Ecto neural progenitor cell (in vitro differentiated cells): Measurements from ENCODE around the gene PCSK2.
A peak's percentile ranks its signal among the peaks of the same experiment; 100 is the strongest.

ENCODE experiments used
- DNase-seq: peaks from one replicate; pipeline ENCODE4 v3.0.0-alpha.2; 2018; ENCODE audit warnings: low spot score

Gene PCSK2

DNA sequence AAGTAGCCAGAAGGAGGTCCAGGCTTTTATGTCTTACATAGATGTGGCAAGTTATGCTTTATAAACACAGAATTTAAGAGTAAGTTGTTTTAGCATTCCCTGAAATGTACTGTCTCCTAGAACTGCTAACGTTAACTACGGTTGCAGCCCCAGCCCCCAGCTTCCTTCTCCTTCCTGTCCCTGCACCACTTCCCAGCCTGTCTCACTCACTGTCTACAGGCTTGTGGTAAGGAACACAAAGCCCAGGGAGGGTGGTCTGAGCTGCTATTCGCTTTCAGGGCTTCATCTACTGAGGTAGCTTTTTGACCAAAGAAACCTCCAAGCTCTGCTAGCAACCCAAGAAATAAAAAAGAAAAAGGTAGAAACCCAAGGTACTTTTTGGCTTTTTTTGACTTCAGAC lies 35.9 kb downstream of the PCSK2 start:
- DNase-seq = no peak

DNA sequence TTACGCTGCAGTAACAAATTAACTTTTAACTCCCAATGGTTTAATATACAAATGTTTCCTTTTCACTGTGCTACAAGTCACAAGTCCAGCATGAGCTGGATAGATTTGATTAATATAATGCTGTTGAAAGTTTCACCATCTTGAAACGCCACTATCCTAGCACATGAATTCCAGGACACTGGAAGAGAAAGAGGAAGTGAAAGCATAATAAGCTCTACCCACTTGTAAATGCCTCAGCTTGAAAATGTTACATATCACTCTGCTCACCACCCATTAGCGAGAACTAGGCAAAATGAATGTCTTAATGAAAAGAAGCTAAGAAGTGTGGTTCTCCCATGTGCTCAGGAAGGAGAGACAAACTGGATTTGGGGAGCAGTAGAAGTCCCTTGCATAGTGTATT lies 46.9 kb downstream of the PCSK2 start:
- no peak for DNase-seq

- no peak for DNase-seq
Observed at GRCh38 chr20:17276101-17276500, 49.3 kb downstream of the PCSK2 start.

- peak; percentile 56 for DNase-seq
Observed at GRCh38 chr20:17281478-17281877, 54.6 kb downstream of the PCSK2 start.

DNA sequence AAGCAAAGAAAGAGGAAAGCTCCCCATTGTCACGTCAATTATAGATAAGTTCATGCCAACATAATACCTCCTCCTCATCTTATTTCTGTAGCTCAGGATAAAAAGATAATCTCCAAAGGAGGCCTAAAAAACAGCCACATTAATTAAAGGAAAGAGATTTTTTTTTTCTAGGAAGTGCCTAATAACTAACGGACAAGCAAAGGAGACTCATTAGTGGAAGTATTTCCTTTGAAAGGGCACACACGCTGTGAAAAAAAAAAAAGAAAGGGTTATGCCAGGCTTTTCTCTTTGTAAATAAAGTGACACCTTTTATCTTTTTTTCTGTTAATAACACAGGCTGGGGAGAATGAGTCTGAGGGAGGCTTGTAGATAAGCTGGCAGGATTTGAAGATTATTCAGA lies 55.7 kb downstream of the PCSK2 start:
- no peak for DNase-seq

DNA sequence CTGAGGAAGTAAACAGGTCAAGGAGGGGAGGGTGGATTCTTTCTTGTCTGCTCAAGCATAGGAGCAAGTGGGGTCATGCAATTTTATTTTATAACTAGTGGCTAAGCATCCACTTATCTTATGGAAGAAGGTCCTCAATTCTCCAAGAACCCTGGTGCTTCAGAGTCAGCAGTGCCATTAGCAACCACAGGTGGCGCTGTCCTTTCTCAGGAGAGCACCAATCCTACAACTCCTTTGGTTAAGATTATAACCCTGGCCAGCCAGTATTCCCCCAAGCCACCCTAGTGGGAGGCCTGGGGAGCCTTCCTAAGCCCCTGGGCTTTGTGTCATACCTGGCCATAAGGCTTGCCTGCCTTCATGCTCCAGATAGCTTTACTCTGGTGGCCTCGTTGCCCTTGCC lies 60.7 kb downstream of the PCSK2 start:
- DNase-seq = no peak

GRCh38 chr20:17287998-17288397 lies 61.2 kb downstream of the PCSK2 start:
- DNase-seq = no peak

GRCh38 chr20:17295151-17295726 lies 68.4 kb downstream of the PCSK2 start:
- DNase-seq = no peak

- DNase-seq = no peak
Observed at GRCh38 chr20:17295991-17296390, 69.2 kb downstream of the PCSK2 start.

DNA sequence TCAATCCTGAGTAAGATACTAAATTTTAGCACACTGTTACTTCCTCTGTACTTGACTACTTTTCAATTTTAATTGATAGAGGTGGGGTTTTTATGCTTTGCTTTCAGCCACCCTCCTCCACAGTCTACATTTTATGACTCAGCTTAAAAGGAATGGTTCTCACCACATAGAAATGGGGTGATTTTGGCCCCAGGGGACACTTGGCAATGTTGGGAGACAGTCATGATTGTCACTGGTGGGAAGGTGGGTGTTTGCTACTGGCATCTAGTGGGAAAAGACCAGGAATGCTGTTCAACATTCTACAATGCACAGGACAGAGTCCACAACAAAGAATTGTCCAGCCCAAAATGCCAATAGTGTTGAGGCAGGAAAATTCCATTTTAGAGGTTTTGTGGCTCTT lies 71.3 kb downstream of the PCSK2 start:
- DNase-seq = no peak

- DNase-seq = no peak
Observed at GRCh38 chr20:17298751-17299150, 71.9 kb downstream of the PCSK2 start.

DNA sequence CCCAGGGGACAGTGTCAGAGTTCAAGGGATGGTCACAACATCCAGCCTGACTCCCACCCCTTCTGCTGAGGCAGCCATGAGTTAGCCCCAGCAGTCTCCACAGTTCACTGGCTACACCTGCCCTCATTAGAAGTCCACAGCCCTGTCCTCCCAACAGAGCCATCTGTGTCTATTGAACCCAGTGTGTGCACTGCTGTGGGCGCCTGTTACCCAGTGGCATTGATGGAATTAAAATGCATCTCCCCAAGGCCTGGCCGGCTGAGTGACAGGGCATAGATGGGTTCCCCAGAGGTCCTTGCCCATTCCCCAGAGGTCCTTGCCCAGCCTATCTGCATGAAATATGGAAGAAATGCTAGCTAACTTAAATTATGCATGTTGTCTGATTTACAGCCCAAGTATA lies 73.3 kb downstream of the PCSK2 start:
- DNase-seq = no peak

GRCh38 chr20:17304774-17305173 lies 77.9 kb downstream of the PCSK2 start:
- no peak for DNase-seq

DNA sequence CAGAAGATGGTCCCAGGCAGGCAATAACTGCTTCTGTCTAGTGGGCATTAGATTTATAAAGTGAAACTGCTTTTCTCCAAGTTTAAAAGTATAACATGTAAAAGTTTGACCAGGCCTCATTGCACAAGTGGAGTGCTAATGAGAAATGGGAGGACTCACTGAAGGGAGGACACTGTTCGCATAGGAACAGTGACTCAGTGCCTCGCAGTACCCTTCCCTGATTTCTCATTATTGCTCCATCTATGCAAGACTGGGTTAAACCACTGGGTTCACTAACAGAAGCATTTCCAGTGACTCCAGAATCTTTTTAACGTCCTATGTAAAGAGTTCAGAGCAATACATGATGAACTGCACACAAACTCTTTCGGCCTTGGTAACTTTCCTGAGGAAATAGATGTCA lies 79.6 kb downstream of the PCSK2 start:
- no peak for DNase-seq

DNA sequence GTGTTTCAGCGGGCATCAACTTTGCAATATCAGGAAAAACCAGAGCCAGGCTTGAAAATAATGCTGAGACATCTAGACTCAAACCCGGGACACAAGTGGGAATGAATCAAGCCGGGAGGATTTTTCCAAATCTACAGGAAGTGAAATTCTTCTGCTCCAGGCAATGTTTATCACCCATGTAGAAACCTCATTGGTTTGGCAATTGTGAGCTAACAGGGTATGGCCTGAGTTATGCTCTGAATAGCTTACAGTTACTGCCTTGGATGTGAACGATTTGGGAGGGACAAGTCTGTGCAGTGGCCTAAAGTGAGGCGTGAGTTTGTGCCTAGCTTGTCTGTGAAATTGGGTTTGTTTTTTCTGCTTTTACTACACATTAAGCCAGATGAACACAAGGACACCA lies 87.4 kb downstream of the PCSK2 start:
- no peak for DNase-seq

DNA sequence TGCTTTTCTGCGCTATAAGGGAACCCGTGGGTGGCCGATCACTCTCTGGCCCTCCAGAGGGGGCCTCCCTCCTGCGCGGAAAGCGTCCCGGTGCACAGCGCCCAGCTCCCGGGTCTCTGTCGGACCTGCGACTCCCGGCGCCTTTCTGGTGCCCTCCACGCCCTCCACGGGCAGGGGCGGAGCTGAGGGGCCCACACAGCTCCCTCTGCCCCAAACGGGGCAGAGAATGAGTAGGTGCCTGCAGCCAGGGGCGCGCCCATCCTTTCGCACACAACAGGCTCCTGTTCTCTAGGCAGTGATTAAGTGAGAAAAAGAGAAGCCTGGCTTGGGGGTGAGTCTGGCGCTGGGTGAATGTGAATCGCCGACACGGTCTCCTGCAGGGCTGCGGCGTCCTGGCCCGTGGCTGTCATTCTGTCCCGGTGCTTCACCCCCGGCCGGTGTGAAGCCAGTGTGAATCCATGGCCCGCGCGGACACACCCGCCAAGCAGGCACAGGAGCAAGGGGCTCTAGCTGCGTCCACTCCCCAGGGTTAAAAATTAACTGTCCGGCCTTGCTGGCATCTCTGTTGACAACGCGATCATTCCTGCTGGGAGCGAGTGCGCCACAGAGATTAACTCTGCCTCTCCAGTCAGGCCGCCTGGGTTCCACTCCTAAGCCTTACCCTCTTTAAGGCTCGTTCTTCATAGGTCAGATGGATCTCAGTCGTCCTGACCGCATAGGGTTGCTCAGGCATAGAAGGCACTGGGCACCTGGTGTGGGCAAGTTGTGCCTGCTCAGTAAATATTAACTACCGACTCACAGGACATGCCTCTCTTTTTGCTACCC lies 88.8 kb downstream of the PCSK2 start:
- no peak for DNase-seq

DNA sequence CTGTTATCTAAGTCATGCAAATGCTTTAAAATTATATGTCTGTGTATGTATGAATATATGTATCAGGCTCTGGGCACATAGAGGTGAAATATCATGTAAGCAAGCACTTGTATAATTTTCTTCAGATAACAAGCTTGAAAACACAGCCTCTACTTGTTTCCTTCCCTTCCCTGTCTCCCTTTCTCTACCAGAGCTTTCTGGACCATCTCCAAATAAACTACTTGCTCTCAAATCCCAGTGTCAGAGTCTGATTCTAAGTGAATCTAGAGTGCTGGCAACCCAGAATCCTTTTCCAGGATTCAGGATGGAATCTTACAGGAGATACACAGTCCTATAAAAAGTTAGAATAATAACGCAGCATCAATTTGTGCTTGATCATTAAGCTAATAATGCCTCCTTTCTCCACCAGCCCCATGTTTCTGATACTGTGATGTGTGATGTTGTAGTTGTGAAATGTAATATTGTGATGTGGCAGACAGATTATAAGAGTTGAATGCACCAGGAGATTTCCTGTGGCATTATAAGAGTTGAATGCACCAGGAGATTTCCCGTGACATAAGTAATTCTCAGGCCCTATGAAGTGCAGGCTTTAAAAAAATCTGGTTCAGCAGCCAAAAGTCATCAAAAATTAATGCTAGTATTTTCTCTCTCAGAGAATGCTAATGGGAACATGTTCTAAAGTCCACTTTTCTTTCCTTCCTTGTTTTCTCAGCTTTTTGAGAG lies 89.6 kb downstream of the PCSK2 start:
- DNase-seq = no peak

DNA sequence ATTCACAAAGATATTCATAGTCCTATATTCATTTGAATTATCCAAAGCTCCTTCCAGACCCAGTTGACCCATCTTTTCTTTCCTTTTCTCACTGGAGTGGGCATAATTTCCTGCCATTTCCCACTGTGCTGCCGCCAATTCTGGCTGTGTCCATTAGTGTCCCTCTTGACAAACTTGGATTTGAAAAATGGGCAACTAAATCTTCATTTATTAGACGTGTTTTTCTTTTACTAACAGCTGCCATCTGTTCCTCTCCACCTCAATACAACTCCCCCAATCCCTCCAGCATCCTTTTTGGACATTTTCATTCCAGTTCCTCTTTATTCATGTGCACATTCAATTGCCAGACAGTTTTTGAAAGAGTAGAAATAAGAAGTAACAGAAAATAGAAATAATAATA lies 90.5 kb downstream of the PCSK2 start:
- no peak for DNase-seq

DNA sequence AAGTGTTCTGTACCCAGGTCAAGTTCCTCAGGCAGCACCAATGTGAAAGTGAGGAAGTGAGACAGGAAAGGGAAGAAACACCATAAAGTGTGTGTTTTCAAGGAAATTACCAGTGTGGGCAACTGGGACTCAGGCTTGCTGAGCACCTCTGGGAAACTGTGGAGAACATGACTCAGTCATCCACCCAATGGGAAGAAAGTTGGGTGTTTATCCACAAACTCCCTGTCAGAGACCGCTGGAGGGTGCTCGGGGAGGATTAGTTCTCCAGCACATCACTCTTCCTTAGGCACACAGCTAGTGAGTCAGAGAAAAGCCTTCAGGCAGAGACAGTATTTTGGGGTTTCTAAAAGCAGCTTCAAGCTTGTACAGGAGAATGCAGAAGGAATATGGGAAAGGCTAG lies 93.6 kb downstream of the PCSK2 start:
- no peak for DNase-seq

DNA sequence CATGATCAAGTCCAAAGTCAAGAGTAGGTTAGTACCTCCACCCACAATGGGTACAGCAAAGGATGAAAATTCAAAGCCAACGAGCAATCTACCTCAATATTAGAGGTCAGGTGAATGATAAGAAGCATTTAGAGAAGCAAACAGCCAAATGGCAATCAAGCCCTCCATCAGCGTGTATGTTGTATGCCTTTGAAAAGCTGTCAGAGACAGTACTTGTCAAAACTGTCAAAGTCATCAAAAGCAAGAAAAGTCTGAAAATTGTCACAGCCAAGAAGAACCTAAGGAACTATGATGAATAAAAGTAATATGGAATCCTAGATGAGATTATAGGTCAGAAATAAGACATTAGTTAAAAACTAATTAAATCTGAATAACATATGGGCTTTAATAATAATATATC lies 99.3 kb downstream of the PCSK2 start:
- DNase-seq = no peak

GRCh38 chr20:17327185-17328148 lies 100.6 kb downstream of the PCSK2 start:
- DNase-seq = peak; percentile 49

- no peak for DNase-seq
Observed at GRCh38 chr20:17334932-17335331, 108.1 kb downstream of the PCSK2 start.
